Glutamatergic neuron (in vitro differentiated cells): Measurements from ENCODE around the gene TMEM178A. TPM values are rescaled to one million over a fixed set of nuclear protein-coding genes. Genes with fewer than 3 reads are reported as not detected.

ENCODE experiments used
- DNase-seq: peaks from one replicate; pipeline ENCODE4 v3.0.0; 2022
- H3K27ac Mint-ChIP-seq: one replicate; pipeline ENCODE4 v1.8.0; 2020; ENCODE audit warnings: mild to moderate bottlenecking, mixed read lengths, inconsistent platforms; ENCODE audit not compliant: unreplicated experiment
- H3K27me3 Mint-ChIP-seq: one replicate; pipeline ENCODE4 v1.8.0; 2020; ENCODE audit warnings: mild to moderate bottlenecking, moderate library complexity, mixed read lengths, inconsistent platforms; ENCODE audit not compliant: unreplicated experiment
- H3K36me3 Mint-ChIP-seq: one replicate; pipeline ENCODE4 v1.8.0; 2020; ENCODE audit warnings: mild to moderate bottlenecking, mixed read lengths, inconsistent platforms; ENCODE audit not compliant: unreplicated experiment
- H3K4me1 Mint-ChIP-seq: one replicate; pipeline ENCODE4 v1.8.0; 2020; ENCODE audit warnings: mild to moderate bottlenecking, low read depth, mixed read lengths, inconsistent platforms; ENCODE audit not compliant: unreplicated experiment
- H3K4me3 Mint-ChIP-seq: one replicate; pipeline ENCODE4 v1.8.0; 2020; ENCODE audit warnings: mild to moderate bottlenecking, mixed read lengths, inconsistent platforms; ENCODE audit not compliant: unreplicated experiment
- H3K9me3 Mint-ChIP-seq: one replicate; pipeline ENCODE4 v1.8.0; 2020; ENCODE audit warnings: mild to moderate bottlenecking, moderate library complexity, mixed read lengths, inconsistent platforms; ENCODE audit not compliant: unreplicated experiment
- CTCF ChIP-seq: fragments of 200-600 bp; sonication (generic); IDR thresholded peaks from one replicate; pipeline ENCODE4 v1.5.0; 2021; ENCODE audit not compliant: partially characterized antibody, unreplicated experiment
- total RNA-seq: library from RNA; stranded (reverse); fragmentation: NEBNext Ultra II Directional; extraction: Animal tissue kit (Norgen Biotek cat#: 25700); gene quantifications from one replicate; pipeline ENCODE4 v1.2.1, GENCODE V29; 2021; ENCODE audit not compliant: unreplicated experiment

The TMEM178A gene
- total RNA-seq, 1 donor from 2014 or later: 12.5 TPM

- no peak overlapping the region for H3K4me3 Mint-ChIP-seq
- H3K36me3 Mint-ChIP-seq: peaks cover 5% of the 10 kb centered on the region
- DNase-seq: no peak
- TF ChIP-seq CTCF: no peak
- H3K27me3 Mint-ChIP-seq: peaks cover 2% of the 10 kb centered on the region
- H3K27ac Mint-ChIP-seq: no peak overlapping the region
- H3K4me1 Mint-ChIP-seq: peaks cover 2% of the 10 kb centered on the region
- peaks cover 2% of the 10 kb centered on the region for H3K9me3 Mint-ChIP-seq
Measured at GRCh38 chr2:39629646-39630045, 36.1 kb upstream of the TMEM178A start.

GRCh38 chr2:39631256-39631655, 34.5 kb upstream of the TMEM178A start:
- Mint-ChIP-seq H3K27me3 (peaks cover 2% of the 10 kb centered on the region), H3K4me3 (no peak overlapping the region), H3K36me3 (peaks cover 5% of the 10 kb centered on the region), H3K9me3 (peaks cover 2% of the 10 kb centered on the region), H3K27ac (no peak overlapping the region), H3K4me1 (peaks cover 2% of the 10 kb centered on the region)
- TF ChIP-seq CTCF: no peak
- DNase-seq: no peak

GRCh38 chr2:39631718-39632117, 34.0 kb upstream of the TMEM178A start:
- Mint-ChIP-seq H3K4me1 (peaks cover 1% of the 10 kb centered on the region), H3K4me3 (no peak overlapping the region), H3K36me3 (peaks cover 5% of the 10 kb centered on the region), H3K27me3 (peaks cover 2% of the 10 kb centered on the region), H3K9me3 (peaks cover 2% of the 10 kb centered on the region), H3K27ac (no peak overlapping the region)
- TF ChIP-seq CTCF: no peak
- DNase-seq: no peak

- Mint-ChIP-seq H3K4me3 (no peak overlapping the region), H3K9me3 (peaks cover 2% of the 10 kb centered on the region), H3K36me3 (peaks cover 5% of the 10 kb centered on the region), H3K4me1 (no peaks in the 10 kb centered on the region), H3K27ac (no peak overlapping the region), H3K27me3 (peaks cover 2% of the 10 kb centered on the region)
- TF ChIP-seq CTCF: no peak
- no peak for DNase-seq
Measured at GRCh38 chr2:39632876-39633275, 32.8 kb upstream of the TMEM178A start.

GRCh38 chr2:39636306-39636705, 29.4 kb upstream of the TMEM178A start:
- H3K27ac Mint-ChIP-seq: no peak overlapping the region

More at GRCh38 chr2:39636306-39636705, 29.4 kb upstream of the TMEM178A start:
- no peak overlapping the region for H3K4me3 Mint-ChIP-seq
- no peak for TF ChIP-seq CTCF
- peaks cover 2% of the 10 kb centered on the region for H3K9me3 Mint-ChIP-seq
- no peaks in the 10 kb centered on the region for H3K36me3 Mint-ChIP-seq
- DNase-seq: no peak
- H3K4me1 Mint-ChIP-seq: no peaks in the 10 kb centered on the region
- H3K27me3 Mint-ChIP-seq: peaks cover 5% of the 10 kb centered on the region
